Heart left ventricle (tissue), 16 donors: Measurements from ENCODE around the gene STIM2. TPM values are rescaled to one million over a fixed set of nuclear protein-coding genes. Genes with fewer than 3 reads are reported as not detected.

Experiments
- ATAC-seq, 4 donors: fragments of 200-7000 bp; cut with Tn5 transposase; one replicate each; pipeline ENCODE4 v1.9.1; 2020 to 2022; ENCODE audit warnings: moderate library complexity in 4 of 4, mild to moderate bottlenecking in 3 of 4, moderate number of reproducible peaks in 1 of 4
- DNase-seq, 5 donors: peaks; one replicate each; pipeline ENCODE4 v3.0.0-alpha.2; 2020
- H3K27ac ChIP-seq, 12 donors: fragments of 200-600 bp; sonication (generic) in 4 of 12; one replicate each; pipeline versions ENCODE4 v1.5.0 to v1.8.0; 2016 to 2022; ENCODE audit warnings: mild to moderate bottlenecking in 2 of 12
- H3K27me3 ChIP-seq, 9 donors: fragments of 200-600 bp; sonication (generic) in 2 of 9; one replicate each; pipeline versions ENCODE4 v1.5.1 to v1.8.0; 2016 to 2022; ENCODE audit warnings: mild to moderate bottlenecking in 3 of 9
- H3K36me3 ChIP-seq, 9 donors: fragments of 200-600 bp; sonication (generic) in 2 of 9; one replicate each; pipeline versions ENCODE4 v1.5.0 to v1.8.0; 2018 to 2022; ENCODE audit warnings: mild to moderate bottlenecking in 2 of 9
- H3K4me1 ChIP-seq, 12 donors: fragments of 200-600 bp; sonication (generic) in 4 of 12; one replicate each; pipeline versions ENCODE4 v1.5.0 to v1.8.0; 2016 to 2022; ENCODE audit warnings: mild to moderate bottlenecking in 3 of 12
- H3K4me3 ChIP-seq, 12 donors: fragments of 200-600 bp; sonication (generic) in 4 of 12; one replicate each; pipeline versions ENCODE4 v1.5.0 to v1.8.0; 2017 to 2022; ENCODE audit warnings: mild to moderate bottlenecking in 9 of 12, moderate library complexity in 4 of 12
- H3K9me3 ChIP-seq, 12 donors: fragments of 200-600 bp; sonication (generic) in 4 of 12; one replicate each; pipeline versions ENCODE4 v1.5.0 to v1.8.0; 2016 to 2022; ENCODE audit warnings: mild to moderate bottlenecking in 1 of 12
- CTCF ChIP-seq, 12 donors: fragments of 200-600 bp; sonication (generic) in 4 of 12; IDR thresholded peaks; one replicate each; pipeline versions ENCODE4 v1.5.0 to v1.8.0; 2018 to 2022; ENCODE audit warnings: antibody characterized with exemption in 12 of 12, mild to moderate bottlenecking in 5 of 12
- POLR2A ChIP-seq, 2 donors: fragments of 450-650 bp; IDR thresholded peaks; one replicate each; pipeline ENCODE4 v1.6.1; 2017; ENCODE audit warnings: antibody characterized with exemption in 2 of 2, mild to moderate bottlenecking in 2 of 2, moderate library complexity in 2 of 2
- WGBS, 4 donors: extraction: QIAGEN DNeasy Blood & Tissue Kit in 2 of 4; methylation state at CpG; one replicate each; pipeline versions ENCODE4 v1.1.5 to v1.1.7; 2013 to 2018; 5-methylcytosine and 5-hydroxymethylcytosine counted together
- intact Hi-C, 10 donors: fragments of 100-400 bp; cut with DNase I; formaldehyde crosslinking; loops; one replicate each; pipeline versions ENCODE4 v1.11.1 to v1.14.2; 2022
- polyA plus RNA-seq, 2 donors: library from polyadenylated mRNA; stranded (reverse); fragments of 200-250 nt; gene quantifications; one replicate each; pipeline ENCODE4 v1.2.3, GENCODE V29; 2013
- total RNA-seq, 9 donors: library from RNA; depleted of rRNA in 2 of 9; stranded (reverse); fragments of >200 nt in 2 of 9; fragmentation: NEBNext Ultra II Directional in 3 of 9; extraction: Animal tissue kit (Norgen Biotek cat#: 25700) in 3 of 9; gene quantifications; one replicate each; pipeline versions ENCODE4 v1.1.0 to v1.2.4, GENCODE V29; 2016 to 2023
- donor health status: ischemic (EF 13 %, LVEDD 7.1; RV severe dilation, severe dysfunction).
- donor health status: healthy with polysubstance abuse.
- donor health status: DM: no; HTN: yes; CAD: no.
- donor health status: DM: no; HTN: no; CAD: no.
- donor health status: ischemic (EF 25% LVEDD 6.9; RV normal size, moderate dysfunction).
- donor health status: ischemic (EF 25% LVEDD 5.7; RV mildly dilated, moderate dysfunction).
- donor health status: healthy.
- donor health status: DM: yes; HTN: yes; CAD: no.
- donor health status: ischemic (EF 35%, LVEDD 5.7; RV mildly dilated, moderate dysfunction).
- donor health status: nonischemic (EF 11% LVEDD 7.7; RV severe dilation, severe dysfunction).
- donor health status: DM: yes; HTN: yes; CAD: no.
- donor health status: PGD.
- donor health status: ischemic (EF 29% LVEDD 5.4; RV normal size, mild dysfunction).
- donor health status: nonischemic (EF 23%, LVEDD 6.1; RV moderate dilation, normal function).

STIM2 gene
- total and polyA plus RNA-seq, 11 donors: 4.6 to 17.3 (median 8.8) TPM

- intact Hi-C loops: no loop called here
- Histone ChIP-seq H3K9me3 (no peaks in the 10 kb centered on the region), H3K4me3 (no peak overlapping the region), H3K36me3 (no peaks in the 10 kb centered on the region), H3K27me3 (no peaks in the 10 kb centered on the region), H3K27ac (no peak overlapping the region), H3K4me1 (peaks cover 0 to 30% (median 2%) of the 10 kb centered on the region in 12 donors)
- 79 to 94% (median 90%) methylated on average over 3 of the region's 3 CpGs for WGBS, 4 donors
- ATAC-seq (no peak), DNase-seq (no peak)
- no peak for TF ChIP-seq POLR2A (IDR thresholded peaks at IDR 0.05)
- TF ChIP-seq CTCF (IDR thresholded peaks at IDR 0.05): no peak
These were observed 76.9 kb downstream of the STIM2 start for GRCh38 chr4:26937567-26937966.

GRCh38 chr4:26938516-26938915 lies 77.9 kb downstream of the STIM2 start:
- TF ChIP-seq POLR2A (IDR thresholded peaks at IDR 0.05): no peak
- TF ChIP-seq CTCF (IDR thresholded peaks at IDR 0.05): no peak
- Histone ChIP-seq H3K9me3 (no peaks in the 10 kb centered on the region), H3K4me3 (no peak overlapping the region), H3K27me3 (no peaks in the 10 kb centered on the region), H3K36me3 (no peaks in the 10 kb centered on the region), H3K27ac (no peak overlapping the region), H3K4me1 (peaks cover 0 to 35% (median 2%) of the 10 kb centered on the region in 12 donors)
- intact Hi-C loops: no loop called here
- no peak for ATAC-seq
- DNase-seq: no peak
- WGBS, 4 donors: 32 to 51% (median 37%) methylated on average over 2 of the region's 2 CpGs

GRCh38 chr4:26941951-26942350 lies 81.3 kb downstream of the STIM2 start:
- DNase-seq (no peak), ATAC-seq (no peak)
- H3K27me3 ChIP-seq: no peaks in the 10 kb centered on the region
- H3K36me3 ChIP-seq: no peaks in the 10 kb centered on the region
- H3K4me3 ChIP-seq: no peak overlapping the region
- no peaks in the 10 kb centered on the region for H3K9me3 ChIP-seq
- intact Hi-C loops: no loop called here
- peaks cover 0 to 28% (median 2%) of the 10 kb centered on the region in 12 donors for H3K4me1 ChIP-seq
- no peak overlapping the region for H3K27ac ChIP-seq
- TF ChIP-seq CTCF (IDR thresholded peaks at IDR 0.05): no peak
- TF ChIP-seq POLR2A (IDR thresholded peaks at IDR 0.05): no peak
- WGBS, 4 donors: 68 to 84% (median 82%) methylated on average over 1 of the region's 1 CpG

- no peak for TF ChIP-seq CTCF (IDR thresholded peaks at IDR 0.05)
- no peak for TF ChIP-seq POLR2A (IDR thresholded peaks at IDR 0.05)
- no peaks in the 10 kb centered on the region for H3K9me3 ChIP-seq
- H3K36me3 ChIP-seq: no peaks in the 10 kb centered on the region
- no peak for DNase-seq
- intact Hi-C loops: no loop called here
- peaks cover 0 to 23% (median 2%) of the 10 kb centered on the region in 12 donors for H3K4me1 ChIP-seq
- no peaks in the 10 kb centered on the region for H3K27me3 ChIP-seq
- WGBS, 4 donors: 53 to 66% (median 63%) methylated on average over 2 of the region's 2 CpGs
- H3K27ac ChIP-seq: no peak overlapping the region
- no peak for ATAC-seq
- H3K4me3 ChIP-seq: no peak overlapping the region
These were observed 82.2 kb downstream of the STIM2 start for GRCh38 chr4:26942871-26943270.
